Stimulated activated effector memory CD8-positive, alpha-beta T cell treated with anti-CD3 and anti-CD28 coated beads, Interleukin-12 subunit alpha, Interleukin-12 subunit beta, amount 100 ng/mL, for 72 hours (primary cell): ENCODE results near the gene SLC5A2.
"Not testable (repeated sequence)": the region's sequence is repeated elsewhere in the genome, so short reads cannot be mapped to it uniquely, and the experiment has no call there.

Source experiments
- ATAC-seq: fragments of 150-1000 bp; cut with Tn5 transposase; 2 replicates; pipeline ENCODE4 v1.10.0; 2021
- DNase-seq, 2 donors: peaks; one replicate each; pipeline ENCODE4 v3.0.0; 2021 to 2022; ENCODE audit warnings: low spot score in 2 of 2
- H3K27ac Mint-ChIP-seq: one replicate; pipeline ENCODE4 v1.8.0; 2022; ENCODE audit warnings: mild to moderate bottlenecking, mixed read lengths
- H3K36me3 Mint-ChIP-seq: one replicate; pipeline ENCODE4 v1.8.0; 2022; ENCODE audit warnings: mild to moderate bottlenecking, mixed read lengths
- H3K4me1 Mint-ChIP-seq: one replicate; pipeline ENCODE4 v1.8.0; 2022; ENCODE audit warnings: mixed read lengths
- H3K4me3 Mint-ChIP-seq: one replicate; pipeline ENCODE4 v1.8.0; 2022; ENCODE audit warnings: mild to moderate bottlenecking, mixed read lengths
- H3K9me3 Mint-ChIP-seq: one replicate; pipeline ENCODE4 v1.8.0; 2022; ENCODE audit warnings: mixed read lengths

SLC5A2 gene

DNA sequence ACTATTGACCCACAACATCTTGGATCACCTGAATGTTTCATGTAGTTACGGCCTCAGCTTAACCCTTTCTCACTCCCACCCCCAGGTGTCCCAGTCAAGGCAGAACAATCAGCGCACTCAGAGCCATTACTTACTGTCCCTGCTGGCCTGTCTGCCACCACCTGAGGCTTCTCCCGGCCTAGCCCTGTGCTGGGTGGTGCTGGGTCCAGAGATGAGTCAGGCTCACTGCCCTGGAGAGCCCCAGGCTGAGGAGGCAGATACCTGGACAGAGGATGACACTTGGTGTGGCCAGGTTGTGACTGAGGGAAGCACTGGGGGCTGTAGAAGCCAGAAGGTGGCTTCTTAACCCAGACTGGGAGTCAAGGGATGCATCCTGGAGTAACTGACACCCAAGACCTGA, 4.0 kb upstream of the SLC5A2 start:
- H3K36me3 Mint-ChIP-seq, result no peaks in the 10 kb centered on the region
- H3K9me3 Mint-ChIP-seq, result no peaks in the 10 kb centered on the region
- ATAC-seq (no peak), DNase-seq (no peak)
- no peak overlapping the region for H3K27ac Mint-ChIP-seq
- H3K4me3 Mint-ChIP-seq, result no peak overlapping the region
- H3K4me1 Mint-ChIP-seq, result peaks cover 20% of the 10 kb centered on the region

DNA sequence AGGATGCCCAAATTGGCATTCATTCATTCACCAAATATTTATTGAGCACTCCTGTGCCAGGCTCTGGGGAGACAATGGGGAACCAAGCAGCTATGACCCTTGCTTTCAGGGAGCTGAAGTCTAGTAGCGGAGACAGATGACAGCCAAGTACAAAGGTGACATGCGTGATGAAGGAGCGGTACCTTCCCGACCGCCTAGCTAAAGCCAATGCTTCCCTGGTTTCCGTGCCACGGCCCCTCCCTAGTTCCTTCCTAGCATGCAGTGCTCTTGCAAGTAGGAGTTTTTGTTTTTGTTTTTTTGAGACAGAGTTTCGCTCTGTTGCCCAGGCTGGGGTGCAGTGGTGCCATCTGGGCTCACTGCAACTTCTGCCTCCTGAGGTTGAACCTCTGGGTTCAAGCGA, 3.2 kb upstream of the SLC5A2 start:
- H3K4me1 Mint-ChIP-seq, result peaks cover 20% of the 10 kb centered on the region
- no peak overlapping the region for H3K4me3 Mint-ChIP-seq
- H3K9me3 Mint-ChIP-seq, result no peaks in the 10 kb centered on the region
- no peak for ATAC-seq
- no peak overlapping the region for H3K27ac Mint-ChIP-seq
- no peaks in the 10 kb centered on the region for H3K36me3 Mint-ChIP-seq
- DNase-seq, result no peak

- ATAC-seq (no peak), DNase-seq (no peak)
- no peak overlapping the region for H3K4me3 Mint-ChIP-seq
- no peaks in the 10 kb centered on the region for H3K9me3 Mint-ChIP-seq
- H3K36me3 Mint-ChIP-seq, result no peaks in the 10 kb centered on the region
- peaks cover 19% of the 10 kb centered on the region for H3K4me1 Mint-ChIP-seq
- no peak overlapping the region for H3K27ac Mint-ChIP-seq
These were observed 1.9 kb upstream of the SLC5A2 start for GRCh38 chr16:31480851-31481536.

- not testable (repeated sequence) for H3K9me3 Mint-ChIP-seq, ATAC-seq, H3K4me1 Mint-ChIP-seq, H3K36me3 Mint-ChIP-seq, H3K4me3 Mint-ChIP-seq, DNase-seq, H3K27ac Mint-ChIP-seq
These were observed 1.1 kb downstream of the SLC5A2 start for GRCh38 chr16:31484048-31484447.

DNA sequence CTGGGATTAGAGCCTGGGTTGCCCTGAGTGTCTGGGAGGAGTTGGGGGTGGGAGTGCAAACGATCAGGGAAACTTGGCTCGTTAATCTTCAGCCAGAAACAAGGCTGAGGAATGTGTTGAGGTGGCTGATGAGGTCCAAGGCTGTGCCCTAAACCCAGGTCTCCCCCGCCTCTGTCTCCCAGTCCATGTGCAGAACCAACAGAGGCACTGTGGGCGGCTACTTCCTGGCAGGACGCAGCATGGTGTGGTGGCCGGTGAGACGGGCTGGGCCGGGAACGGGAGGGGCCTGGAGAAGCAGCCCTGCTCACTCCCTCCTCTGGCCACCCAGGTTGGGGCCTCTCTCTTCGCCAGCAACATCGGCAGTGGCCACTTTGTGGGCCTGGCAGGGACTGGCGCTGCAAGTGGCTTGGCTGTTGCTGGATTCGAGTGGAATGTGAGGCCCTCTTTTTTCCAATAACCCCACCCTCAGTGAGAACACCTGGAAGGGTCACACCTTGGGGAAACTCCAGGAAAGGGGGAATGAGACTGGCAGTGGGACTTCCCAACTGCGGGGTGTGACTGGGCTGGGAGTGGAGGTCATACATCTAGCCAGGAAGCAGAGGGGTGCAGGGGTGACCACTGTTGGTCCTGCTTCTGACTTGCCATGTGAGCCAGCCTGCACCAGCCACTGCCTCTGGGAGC, 1.7 kb downstream of the SLC5A2 start:
- Mint-ChIP-seq H3K27ac (peak overlapping the region; percentile 12), H3K36me3 (no peaks in the 10 kb centered on the region), H3K4me1 (peaks cover 5% of the 10 kb centered on the region), H3K9me3 (no peaks in the 10 kb centered on the region), H3K4me3 (no peak overlapping the region)
- ATAC-seq (no peak), DNase-seq (no peak)

DNA sequence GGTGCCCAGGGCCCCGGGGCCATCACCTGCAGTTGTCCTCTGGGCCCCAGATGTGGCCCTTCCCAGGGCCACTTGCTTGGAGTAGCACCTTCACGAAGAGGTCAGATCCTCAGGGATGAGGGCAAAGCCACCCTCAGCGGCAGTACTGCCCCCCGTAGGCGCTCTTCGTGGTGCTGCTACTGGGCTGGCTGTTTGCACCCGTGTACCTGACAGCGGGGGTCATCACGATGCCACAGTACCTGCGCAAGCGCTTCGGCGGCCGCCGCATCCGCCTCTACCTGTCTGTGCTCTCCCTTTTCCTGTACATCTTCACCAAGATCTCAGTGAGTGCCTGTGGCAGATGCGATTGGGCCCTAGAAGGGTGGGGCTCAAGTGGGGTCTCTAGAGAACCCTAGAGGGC, 2.6 kb downstream of the SLC5A2 start:
- H3K27ac Mint-ChIP-seq, result no peak overlapping the region
- ATAC-seq, result no peak
- no peaks in the 10 kb centered on the region for H3K9me3 Mint-ChIP-seq
- no peak overlapping the region for H3K4me3 Mint-ChIP-seq
- no peak for DNase-seq
- H3K36me3 Mint-ChIP-seq, result no peaks in the 10 kb centered on the region
- peaks cover 7% of the 10 kb centered on the region for H3K4me1 Mint-ChIP-seq

- peaks cover 7% of the 10 kb centered on the region for H3K4me1 Mint-ChIP-seq
- DNase-seq (no peak), ATAC-seq (no peak)
- H3K27ac Mint-ChIP-seq, result no peak overlapping the region
- H3K9me3 Mint-ChIP-seq, result no peaks in the 10 kb centered on the region
- no peaks in the 10 kb centered on the region for H3K36me3 Mint-ChIP-seq
- H3K4me3 Mint-ChIP-seq, result peak overlapping the region; percentile 80
These were observed 3.1 kb downstream of the SLC5A2 start for GRCh38 chr16:31486045-31486444.

DNA sequence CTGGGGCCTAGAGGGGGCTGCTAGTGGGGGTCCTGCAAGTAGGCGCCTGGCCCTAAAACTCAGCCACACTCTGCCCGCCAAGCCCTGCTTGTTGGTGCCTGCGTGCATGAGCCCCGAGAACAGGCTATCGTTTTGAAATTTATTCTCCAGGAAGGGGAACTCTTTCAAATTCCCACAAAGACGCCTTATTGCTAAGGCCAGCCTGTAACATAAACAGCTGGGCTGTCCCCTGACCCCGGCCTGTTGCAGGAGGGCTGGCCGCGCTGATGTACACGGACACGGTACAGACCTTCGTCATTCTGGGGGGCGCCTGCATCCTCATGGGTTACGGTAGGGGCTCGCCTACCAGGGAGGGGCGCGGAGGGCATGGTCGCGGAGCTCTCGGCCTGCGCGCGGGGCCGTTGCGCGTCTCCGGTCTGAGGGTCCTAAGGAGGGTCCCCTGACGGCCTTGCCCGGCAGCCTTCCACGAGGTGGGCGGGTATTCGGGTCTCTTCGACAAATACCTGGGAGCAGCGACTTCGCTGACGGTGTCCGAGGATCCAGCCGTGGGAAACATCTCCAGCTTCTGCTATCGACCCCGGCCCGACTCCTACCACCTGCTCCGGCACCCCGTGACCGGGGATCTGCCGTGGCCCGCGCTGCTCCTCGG, 4.3 kb downstream of the SLC5A2 start:
- H3K9me3 Mint-ChIP-seq, result no peaks in the 10 kb centered on the region
- H3K4me3 Mint-ChIP-seq, result peak overlapping the region; percentile 80
- H3K4me1 Mint-ChIP-seq, result peaks cover 7% of the 10 kb centered on the region
- H3K27ac Mint-ChIP-seq, result peak overlapping the region; percentile 43
- DNase-seq, result no peak
- no peaks in the 10 kb centered on the region for H3K36me3 Mint-ChIP-seq
- no peak for ATAC-seq

DNA sequence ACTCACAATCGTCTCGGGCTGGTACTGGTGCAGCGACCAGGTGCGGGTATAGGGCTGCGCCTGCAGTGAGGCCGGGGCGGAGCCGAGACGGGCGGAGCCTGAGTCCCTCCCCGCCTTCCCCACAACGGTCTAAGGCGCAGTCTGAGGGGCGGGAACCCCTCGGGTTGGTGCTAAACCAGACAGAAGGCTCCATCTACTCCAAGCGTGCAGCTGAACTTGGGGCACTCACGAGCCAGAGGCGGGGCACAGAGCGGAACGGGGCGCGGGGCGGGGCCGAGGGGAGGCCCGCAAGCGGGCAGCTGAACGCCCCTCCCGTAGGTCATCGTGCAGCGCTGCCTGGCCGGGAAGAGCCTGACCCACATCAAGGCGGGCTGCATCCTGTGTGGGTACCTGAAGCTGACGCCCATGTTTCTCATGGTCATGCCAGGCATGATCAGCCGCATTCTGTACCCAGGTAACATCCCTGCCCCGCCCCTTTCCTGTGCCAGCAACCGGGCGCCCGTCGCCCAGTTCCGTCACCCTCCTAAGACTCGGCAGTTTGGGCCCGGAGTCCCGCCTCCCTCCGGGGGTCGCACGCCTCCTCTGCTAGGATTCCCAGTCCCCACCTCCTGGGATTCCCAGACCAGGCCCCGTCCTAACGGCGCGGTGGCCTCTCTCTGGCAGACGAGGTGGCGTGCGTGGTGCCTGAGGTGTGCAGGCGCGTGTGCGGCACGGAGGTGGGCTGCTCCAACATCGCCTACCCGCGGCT, 5.0 kb downstream of the SLC5A2 start:
- DNase-seq (peak; percentile 36 to 83), ATAC-seq (peak; percentile 90)
- Mint-ChIP-seq H3K27ac (peak overlapping the region; percentile 43), H3K36me3 (peaks cover 2% of the 10 kb centered on the region), H3K9me3 (no peaks in the 10 kb centered on the region), H3K4me3 (peak overlapping the region; percentile 80), H3K4me1 (peaks cover 7% of the 10 kb centered on the region)

- H3K4me1 Mint-ChIP-seq, result peaks cover 7% of the 10 kb centered on the region
- H3K4me3 Mint-ChIP-seq, result peak overlapping the region; percentile 80
- no peak for ATAC-seq
- no peaks in the 10 kb centered on the region for H3K9me3 Mint-ChIP-seq
- no peak overlapping the region for H3K27ac Mint-ChIP-seq
- peaks cover 8% of the 10 kb centered on the region for H3K36me3 Mint-ChIP-seq
- no peak for DNase-seq
These were observed 5.8 kb downstream of the SLC5A2 start for GRCh38 chr16:31488468-31489297.

- no peaks in the 10 kb centered on the region for H3K9me3 Mint-ChIP-seq
- H3K27ac Mint-ChIP-seq, result no peak overlapping the region
- DNase-seq (no peak), ATAC-seq (no peak)
- peak overlapping the region; percentile 80 for H3K4me3 Mint-ChIP-seq
- H3K4me1 Mint-ChIP-seq, result peaks cover 7% of the 10 kb centered on the region
- H3K36me3 Mint-ChIP-seq, result peaks cover 9% of the 10 kb centered on the region
These were observed 6.3 kb downstream of the SLC5A2 start for GRCh38 chr16:31489298-31489564.

DNA sequence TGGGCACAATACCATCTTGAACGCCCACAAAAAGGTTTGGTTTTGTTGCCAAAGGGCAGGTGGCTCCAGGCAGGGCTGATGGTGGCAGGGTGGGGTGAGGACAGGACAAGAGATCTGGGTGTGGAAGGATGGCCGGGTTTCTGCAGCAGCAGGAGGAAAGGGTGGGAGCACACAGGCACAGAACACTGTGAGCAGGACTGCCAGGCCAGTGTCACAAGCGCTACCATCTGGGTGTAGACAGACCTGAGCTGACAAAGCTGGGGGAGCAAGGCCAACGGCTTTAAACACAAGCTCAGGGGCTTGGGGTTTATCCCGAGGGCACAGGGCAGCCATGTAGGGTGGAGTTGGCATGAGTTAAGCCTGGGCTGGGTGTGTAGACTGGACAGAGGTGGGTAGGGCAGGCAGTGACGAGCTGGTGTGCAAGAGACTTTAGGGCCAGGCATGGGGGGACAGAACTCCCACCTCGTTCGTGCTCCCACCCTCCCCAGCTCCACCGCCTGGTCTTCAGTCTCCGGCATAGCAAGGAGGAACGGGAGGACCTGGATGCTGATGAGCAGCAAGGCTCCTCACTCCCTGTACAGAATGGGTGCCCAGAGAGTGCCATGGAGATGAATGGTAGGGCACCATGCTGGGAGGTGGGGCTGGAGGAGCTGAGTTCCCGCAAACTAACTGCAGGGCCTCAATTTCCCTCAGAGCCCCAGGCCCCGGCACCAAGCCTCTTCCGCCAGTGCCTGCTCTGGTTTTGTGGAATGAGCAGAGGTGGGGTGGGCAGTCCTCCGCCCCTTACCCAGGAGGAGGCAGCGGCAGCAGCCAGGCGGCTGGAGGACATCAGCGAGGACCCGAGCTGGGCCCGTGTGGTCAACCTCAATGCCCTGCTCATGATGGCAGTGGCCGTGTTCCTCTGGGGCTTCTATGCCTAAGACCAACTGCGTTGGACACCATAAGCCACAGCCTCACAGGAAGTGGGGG, 7.0 kb downstream of the SLC5A2 start:
- no peak overlapping the region for H3K27ac Mint-ChIP-seq
- peak overlapping the region; percentile 80 for H3K4me3 Mint-ChIP-seq
- no peaks in the 10 kb centered on the region for H3K9me3 Mint-ChIP-seq
- DNase-seq, result no peak
- no peak for ATAC-seq
- H3K4me1 Mint-ChIP-seq, result peaks cover 7% of the 10 kb centered on the region
- peaks cover 16% of the 10 kb centered on the region for H3K36me3 Mint-ChIP-seq

GRCh38 chr16:31491778-31492418, 9.0 kb downstream of the SLC5A2 start:
- H3K36me3 Mint-ChIP-seq, result peaks cover 24% of the 10 kb centered on the region

More at GRCh38 chr16:31491778-31492418, 9.0 kb downstream of the SLC5A2 start:
- DNase-seq, result no peak
- peaks cover 7% of the 10 kb centered on the region for H3K4me1 Mint-ChIP-seq
- no peak for ATAC-seq
- H3K9me3 Mint-ChIP-seq, result no peaks in the 10 kb centered on the region
- H3K27ac Mint-ChIP-seq, result no peak overlapping the region
- H3K4me3 Mint-ChIP-seq, result no peak overlapping the region
